Tibial nerve (tissue), 4 donors: ENCODE data around the gene C2CD4A.

Source experiments
- EP300 ChIP-seq, 2 donors: sonication (generic); formaldehyde crosslinking; IDR thresholded peaks; one replicate each; pipeline ENCODE4 v1.6.1; 2017; ENCODE audit warnings: antibody characterized with exemption in 2 of 2, mild to moderate bottlenecking in 1 of 2
- POLR2A ChIP-seq, 2 donors: fragments of 450-650 bp; IDR thresholded peaks; one replicate each; pipeline ENCODE4 v1.6.1; 2017; ENCODE audit warnings: antibody characterized with exemption in 2 of 2, mild to moderate bottlenecking in 2 of 2, moderate library complexity in 2 of 2
- TF ChIP-seq, protein P1 (sequence below), 5 experiments: fragments of 200-600 bp in 3 of 5; fragments of 450-650 bp in 2 of 5; sonication (generic) in 3 of 5; IDR thresholded peaks; one replicate each; pipeline ENCODE4 v1.5.1; 2016 to 2019; ENCODE audit warnings: antibody characterized with exemption in 5 of 5, mild to moderate bottlenecking in 3 of 5, moderate library complexity in 2 of 5

DNA sequence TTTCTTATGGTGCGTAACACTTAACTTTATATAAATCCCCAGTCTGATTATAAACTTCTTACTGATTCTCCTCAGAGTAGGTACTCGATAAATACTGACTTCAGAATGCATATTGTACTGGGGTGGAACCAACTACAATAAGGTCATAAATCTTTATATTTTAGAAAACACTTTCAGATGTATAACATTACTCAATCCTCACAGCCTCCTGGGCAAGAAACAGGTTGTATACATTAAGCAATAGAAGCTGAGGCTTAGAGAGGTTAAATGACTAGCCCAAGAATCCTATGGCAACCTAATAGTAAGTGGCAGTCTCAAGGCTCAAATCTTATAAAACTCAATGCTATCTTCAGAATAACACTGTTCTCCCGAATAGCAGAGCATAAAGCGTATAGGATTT, 15.6 kb upstream of the C2CD4A start:
- TF ChIP-seq, protein P1, sequence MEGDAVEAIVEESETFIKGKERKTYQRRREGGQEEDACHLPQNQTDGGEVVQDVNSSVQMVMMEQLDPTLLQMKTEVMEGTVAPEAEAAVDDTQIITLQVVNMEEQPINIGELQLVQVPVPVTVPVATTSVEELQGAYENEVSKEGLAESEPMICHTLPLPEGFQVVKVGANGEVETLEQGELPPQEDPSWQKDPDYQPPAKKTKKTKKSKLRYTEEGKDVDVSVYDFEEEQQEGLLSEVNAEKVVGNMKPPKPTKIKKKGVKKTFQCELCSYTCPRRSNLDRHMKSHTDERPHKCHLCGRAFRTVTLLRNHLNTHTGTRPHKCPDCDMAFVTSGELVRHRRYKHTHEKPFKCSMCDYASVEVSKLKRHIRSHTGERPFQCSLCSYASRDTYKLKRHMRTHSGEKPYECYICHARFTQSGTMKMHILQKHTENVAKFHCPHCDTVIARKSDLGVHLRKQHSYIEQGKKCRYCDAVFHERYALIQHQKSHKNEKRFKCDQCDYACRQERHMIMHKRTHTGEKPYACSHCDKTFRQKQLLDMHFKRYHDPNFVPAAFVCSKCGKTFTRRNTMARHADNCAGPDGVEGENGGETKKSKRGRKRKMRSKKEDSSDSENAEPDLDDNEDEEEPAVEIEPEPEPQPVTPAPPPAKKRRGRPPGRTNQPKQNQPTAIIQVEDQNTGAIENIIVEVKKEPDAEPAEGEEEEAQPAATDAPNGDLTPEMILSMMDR (IDR thresholded peaks at IDR 0.05): no peak
- TF ChIP-seq POLR2A (IDR thresholded peaks at IDR 0.05) (no peak), EP300 (IDR thresholded peaks at IDR 0.05) (no peak)
